PC-9 (cell line): Measurements from ENCODE around the gene PSKH1.

ENCODE experiments used
- CTCF ChIP-seq: fragments of 200-600 bp; sonication (generic); conservative IDR thresholded peaks from 2 replicates; pipeline ENCODE4 v1.6.1; 2017; ENCODE audit warnings: mixed run types, antibody characterized with exemption, mild to moderate bottlenecking, moderate library complexity
- EZH2 ChIP-seq: fragments of 200-600 bp; sonication (generic); IDR thresholded peaks from 2 replicates; pipeline ENCODE4 v1.8.0; 2017; ENCODE audit warnings: antibody characterized with exemption, low read depth

- no peak for TF ChIP-seq CTCF
- no peak for TF ChIP-seq EZH2
Observed at GRCh38 chr16:67968400-67969253, 75.6 kb downstream of the PSKH1 start, which contains the start of gene SLC12A4.
